CD4-positive, alpha-beta T cell treated with Interleukin-21 for 1 hour (primary cell): ENCODE results near the gene B3GLCT.

Experiments used
- DNase-seq: peaks from one replicate; pipeline ENCODE4 v3.0.0-alpha.2; 2020

B3GLCT gene

DNA sequence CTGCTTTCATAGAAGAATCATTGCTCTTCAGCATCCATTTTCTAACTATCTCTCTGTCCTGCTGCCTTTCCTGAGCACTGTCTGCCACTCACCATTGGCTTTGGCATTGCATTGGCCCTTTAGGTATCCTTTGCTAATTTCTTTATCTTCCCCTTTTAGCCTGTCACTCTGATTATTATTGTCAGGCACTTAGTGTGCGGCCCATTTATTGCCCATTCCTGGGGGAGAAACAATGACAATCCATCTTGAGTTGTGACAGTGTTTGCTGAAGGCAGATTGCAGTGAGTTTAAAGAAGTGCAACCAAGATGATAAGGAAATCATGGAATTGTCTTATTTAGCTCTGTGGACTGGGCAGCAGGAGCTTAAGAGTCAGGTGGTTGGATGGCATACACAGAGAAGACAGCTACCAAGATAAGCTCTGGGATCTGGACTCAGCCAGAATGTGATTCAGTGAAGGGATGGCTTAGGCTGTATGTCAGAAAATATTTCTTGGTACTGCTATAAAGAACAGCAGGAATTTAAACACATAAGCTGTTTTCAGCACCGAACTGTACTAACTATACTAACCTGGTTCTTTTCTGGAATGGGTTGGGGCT is 25.3 kb downstream of the B3GLCT start:
- no peak for DNase-seq

DNA sequence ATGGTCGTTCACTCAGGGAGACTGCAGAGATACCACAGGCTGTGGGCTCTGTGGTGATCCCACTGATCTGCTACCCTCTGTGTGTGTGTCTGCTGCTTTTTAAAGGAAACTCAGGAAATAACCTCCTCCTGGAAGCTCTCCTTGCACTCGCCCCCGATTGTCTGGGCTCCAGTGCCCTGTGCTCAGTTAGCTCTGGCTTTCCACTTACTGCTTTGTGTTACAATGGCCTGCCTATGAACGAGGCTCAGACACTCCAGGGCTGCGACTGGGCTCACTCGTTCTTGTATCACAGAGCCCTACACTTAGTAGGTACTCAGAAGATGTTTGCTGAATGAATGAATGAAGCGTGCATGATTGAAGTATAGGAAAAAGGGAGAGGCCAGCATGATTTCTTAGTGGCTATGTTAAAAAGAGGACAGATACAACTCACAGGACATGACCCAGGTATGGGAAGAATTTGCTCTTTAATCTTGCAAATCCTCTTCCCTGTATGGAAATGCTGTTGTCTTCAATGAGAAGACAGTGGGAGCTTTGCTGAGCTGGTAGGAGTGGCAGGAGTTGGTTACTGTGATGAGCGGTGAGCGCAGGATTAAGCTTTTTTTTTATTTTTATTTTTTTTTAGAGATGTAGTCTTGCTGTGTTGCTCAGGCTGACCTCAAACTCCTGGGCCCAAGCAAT is 26.4 kb downstream of the B3GLCT start:
- DNase-seq, result no peak

DNA sequence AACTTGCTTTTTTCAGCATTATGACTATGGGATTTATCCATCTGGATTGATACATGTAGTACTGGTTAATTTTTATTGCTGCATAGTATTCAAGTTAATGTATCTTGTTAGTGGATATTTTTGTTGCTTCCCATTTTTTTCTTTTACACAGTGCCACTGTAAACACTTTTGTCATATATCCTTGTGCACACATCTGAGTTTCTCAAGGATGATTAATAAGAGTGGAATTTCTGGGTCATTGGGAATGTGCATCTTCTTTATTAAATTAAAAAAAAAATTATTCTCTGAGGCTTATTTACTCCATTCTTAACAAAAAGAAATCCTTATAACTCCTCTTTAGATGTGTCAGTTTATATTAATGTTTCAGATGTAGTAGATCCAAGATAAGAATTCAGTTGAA is 27.3 kb downstream of the B3GLCT start:
- no peak for DNase-seq

DNA sequence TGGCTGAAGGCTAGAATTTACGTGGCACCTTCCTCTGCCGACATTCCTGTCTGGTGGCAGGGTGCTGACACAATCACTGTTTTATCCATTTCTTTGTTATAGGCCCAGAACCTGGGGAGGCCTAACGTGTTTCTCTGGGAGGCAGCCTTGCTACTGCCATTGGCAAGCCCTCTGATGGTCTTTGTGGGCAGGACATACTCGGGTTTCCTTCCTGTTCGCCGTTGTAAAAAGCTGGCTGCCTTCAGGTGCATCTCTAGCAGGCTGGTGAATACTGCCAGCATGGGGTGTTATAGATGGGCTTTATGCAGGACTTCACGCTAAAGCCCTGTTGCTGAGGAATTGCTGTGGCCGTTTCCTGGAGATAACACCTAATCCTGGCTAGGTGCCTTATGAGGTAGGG is 28.1 kb downstream of the B3GLCT start:
- DNase-seq, result no peak

DNA sequence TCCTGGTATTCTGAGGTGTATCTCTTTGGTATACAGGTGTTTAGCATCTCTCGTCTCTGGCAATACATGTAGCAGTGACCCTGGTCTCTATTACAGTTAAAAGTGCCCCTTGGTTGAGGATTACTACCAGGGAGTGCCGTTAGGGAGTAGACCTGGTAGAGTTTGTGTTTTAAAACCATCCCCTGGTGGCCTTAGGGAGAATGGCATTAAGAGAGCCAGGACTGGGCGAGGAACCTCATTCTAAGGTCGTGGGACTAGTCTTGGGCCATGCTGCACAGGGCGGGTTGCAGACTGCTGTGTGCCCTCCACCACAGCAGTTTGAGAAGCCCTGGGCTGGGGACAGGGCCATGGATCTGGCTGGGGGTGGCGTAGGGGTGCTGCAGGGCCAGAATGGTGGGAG is 35.0 kb downstream of the B3GLCT start:
- DNase-seq, result no peak

DNA sequence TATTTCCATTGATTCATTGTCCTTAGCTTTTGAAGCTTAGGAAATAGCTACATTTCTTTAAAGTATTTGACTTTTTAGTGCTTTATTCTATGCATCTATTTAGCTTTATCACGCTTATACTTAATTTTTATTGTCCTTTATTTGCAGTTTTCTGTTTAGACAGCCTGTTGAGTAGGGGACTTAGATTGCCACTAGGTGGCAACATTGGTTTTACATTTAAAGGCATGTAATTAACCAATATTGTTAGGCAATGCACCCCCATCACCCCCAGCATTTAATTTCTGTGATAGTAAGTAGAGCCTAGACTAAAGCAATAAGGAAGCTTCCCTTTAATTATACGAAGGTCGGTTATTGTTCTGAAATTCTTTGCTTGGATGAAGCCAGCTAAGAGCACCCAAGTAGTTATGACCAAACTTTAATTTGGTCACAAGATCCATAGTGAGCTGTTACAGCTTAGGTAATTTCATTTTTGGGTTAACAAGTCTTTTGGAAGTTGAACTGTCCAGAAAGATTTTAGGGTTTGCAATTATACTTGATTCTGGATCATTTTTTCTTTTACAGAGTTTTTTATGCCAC is 36.5 kb downstream of the B3GLCT start:
- DNase-seq, result peak; percentile 22

DNA sequence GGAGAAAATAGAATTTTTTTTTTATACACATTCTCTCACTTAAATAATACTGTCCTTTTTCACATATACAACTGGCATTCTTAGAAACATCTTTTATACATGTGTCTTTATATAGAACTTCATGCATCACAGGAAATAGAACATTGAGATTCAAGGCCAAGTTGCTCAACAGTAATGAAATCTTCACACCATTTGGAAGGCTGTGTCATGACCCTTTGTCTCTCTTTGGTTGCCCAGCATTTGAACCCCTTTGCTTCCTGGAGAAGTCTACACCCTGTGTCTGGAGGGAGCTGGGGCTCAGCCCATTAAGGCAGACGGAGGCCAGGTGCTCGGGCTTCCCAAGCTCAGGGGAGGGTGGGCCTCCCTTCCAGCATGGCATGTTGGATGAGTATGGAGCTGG is 41.1 kb downstream of the B3GLCT start:
- no peak for DNase-seq

DNA sequence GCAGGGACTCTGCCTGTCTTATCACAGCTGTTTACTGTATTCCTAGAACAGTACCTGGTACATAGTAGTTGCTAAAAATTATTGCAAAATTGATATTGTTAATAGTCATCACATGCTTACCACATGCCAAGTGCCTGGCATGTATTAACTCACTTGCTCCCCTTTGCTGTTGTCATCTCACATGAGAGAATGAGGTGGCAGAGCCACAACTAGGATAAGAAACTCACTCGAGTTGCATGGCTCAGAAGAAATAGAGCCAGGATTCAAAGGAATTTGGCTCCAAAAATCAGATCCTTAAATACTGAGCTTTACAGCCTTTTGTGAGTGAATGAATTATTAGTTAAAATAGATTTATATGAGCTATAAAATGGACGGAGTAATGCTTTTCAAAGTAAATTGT is 42.6 kb downstream of the B3GLCT start:
- no peak for DNase-seq

DNA sequence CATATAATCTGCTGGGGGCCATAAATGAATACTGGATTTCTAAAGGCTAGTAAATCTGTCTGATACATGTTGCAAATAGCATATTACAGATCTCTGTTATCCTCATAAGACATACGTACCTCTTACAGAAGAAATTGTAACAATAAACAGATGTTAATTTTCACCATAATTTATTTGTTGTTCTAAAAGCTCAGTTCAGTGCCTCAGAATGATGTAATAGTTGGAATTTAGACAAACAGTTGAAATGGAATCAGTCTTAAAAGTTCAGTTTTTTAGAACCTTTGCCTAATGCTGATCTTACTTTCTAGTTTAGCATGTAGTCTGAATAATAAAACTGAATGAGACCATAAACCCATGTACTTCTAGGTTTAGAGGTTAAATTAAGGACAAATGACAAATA is 43.1 kb downstream of the B3GLCT start:
- DNase-seq, result no peak

DNA sequence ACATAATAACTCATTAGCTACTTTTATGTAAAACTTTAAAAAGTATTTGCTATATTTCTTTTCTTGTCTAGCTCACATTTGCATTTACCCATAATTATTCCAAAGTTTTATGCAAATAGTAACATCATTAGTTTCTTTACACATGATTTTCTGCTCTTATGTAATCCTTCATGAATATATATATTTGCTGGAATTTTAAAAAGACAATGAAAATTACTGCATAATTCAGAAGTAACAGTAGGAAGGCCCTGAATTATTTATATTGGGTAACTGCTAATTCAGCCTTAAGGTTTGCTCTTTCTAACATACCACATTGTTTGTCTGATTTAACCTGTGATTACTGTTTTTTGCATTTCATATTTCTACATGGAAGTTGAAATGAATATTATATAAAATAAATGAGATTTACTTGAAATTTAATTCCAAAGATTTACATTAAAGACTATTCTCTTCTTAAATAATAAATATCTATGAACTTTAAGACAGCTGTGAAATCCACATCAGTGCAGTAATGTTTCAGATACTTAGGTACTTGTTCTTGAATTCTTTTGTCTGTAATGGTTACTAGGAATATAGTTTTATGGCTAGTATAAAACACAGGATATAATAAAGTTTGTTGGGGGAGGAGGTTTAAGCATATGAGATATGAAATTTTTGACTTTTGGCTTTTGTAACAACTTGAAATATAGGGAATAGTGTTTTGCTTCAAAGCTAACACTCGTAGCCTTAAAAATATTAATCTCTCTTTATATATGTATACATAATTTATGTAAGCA is 46.0 kb downstream of the B3GLCT start:
- DNase-seq, result no peak

DNA sequence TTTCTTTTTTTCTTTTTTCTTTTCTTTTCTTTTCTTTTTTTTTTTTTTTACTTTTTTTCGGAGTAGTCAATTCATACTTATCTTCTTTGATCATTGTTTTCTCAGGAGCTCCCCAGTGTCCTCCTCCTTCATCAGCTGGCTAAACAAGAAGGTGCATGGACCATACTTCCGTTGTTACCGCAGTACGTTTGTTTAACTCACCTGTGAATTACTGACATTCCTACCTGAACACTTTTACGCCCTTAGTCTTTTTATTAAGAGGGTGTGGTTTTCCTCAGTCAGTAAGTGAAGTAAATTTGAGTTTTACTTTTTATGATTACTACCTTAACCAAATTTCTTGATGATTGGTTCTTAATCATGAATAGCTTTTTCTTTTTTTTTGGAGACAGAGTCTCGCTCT is 47.1 kb downstream of the B3GLCT start:
- DNase-seq, result no peak

DNA sequence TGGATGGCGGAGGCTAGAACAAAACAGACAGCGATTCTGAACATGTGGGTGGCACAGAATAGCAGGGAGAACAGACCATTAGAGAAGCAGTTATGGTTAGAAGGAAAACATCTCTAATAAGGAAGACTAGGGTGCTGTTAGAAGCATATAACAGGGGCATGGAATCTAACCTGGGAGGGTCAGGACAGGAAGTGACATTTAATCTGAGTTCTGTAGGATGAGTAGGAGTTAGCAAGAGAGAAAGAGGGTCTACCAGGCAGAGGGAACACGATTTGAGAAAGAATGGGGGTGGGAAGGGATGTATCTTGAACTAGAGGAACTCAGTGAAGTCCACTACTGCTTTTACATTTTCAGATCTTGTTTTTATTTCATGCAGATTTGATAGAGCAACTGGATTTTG is 48.6 kb downstream of the B3GLCT start:
- DNase-seq, result no peak

DNA sequence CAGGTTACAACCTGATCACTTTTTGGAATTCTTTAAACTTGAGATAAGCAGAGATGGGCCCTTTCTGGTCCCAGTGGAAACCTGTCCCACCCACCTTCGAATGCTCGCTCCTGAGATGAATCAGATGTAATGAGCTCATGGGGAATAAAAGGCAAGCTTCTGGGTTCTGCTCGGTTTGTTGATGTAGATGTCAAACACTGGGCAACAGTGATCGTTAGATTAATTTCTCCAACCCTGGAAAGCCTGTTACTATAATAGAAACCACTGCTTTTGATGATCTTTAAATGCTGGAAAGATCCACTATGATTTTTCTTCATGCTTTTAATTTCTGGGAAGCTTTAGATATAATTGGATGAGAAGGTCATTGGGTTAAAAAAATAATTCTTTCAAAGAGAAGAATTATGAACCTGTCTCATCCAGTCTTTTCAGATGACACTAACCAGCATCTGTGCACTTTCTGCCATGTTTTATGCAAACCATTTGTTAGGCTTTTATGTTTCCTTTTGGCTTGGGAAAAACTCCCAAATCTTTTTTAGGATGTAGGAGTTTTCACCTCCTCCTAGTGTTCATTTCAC is 49.3 kb downstream of the B3GLCT start:
- DNase-seq, result no peak

DNA sequence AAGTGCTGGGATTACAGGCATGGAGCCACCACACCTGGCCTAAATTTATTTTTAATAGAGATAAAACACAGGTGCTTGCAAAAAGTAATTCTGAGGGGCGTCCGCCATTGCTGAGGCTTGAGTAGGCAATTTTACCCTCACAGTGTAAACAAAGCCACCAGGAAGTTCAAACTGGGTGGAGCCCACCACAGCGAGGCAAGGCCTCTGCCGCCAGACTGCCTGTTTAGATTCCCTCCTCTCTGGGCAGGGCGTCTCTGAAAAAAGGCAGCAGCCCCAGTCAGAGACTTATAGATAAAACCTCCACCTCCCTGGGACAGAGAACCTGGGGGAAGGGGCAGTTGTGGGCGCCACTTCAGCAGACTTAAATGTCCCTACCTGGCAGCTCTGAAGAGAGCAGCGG is 50.7 kb downstream of the B3GLCT start:
- no peak for DNase-seq

DNA sequence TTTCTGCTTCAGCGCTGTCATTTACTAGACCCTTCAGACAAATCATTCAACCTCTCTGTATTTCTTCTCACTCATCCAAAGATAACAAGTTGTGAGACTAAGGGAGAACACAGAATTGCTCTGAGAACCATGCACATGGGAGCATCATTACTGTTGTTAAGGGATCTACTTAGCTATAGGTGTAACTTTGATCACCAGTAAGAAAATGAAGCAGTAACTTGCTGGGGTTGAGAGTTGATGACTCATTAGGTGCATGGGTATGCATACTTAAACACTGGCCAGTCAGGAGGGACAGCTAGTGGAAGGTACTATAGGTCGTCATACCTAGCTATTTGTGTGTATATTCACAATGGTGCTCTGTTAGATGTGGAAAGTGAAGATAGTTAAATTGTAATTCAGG is 61.5 kb downstream of the B3GLCT start:
- no peak for DNase-seq

DNA sequence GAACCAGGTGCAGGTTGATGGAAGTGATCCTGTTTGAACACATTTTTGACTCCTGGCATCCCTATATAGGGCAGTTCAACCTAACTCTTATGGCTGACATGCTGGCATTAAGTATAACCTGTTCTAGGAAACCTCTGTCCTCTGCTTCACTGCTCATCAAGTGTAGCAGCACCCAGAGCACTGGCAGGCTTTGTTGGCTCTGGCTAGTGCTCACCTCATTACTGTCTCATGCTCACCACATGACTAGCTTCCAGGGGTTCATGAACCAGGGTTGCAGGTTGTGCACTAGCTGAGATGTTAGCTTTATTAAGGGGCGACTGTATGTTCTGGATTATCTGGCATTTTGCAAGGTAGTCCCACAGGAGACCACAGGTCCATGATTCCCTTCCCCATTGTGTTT is 63.6 kb downstream of the B3GLCT start:
- DNase-seq, result no peak

DNA sequence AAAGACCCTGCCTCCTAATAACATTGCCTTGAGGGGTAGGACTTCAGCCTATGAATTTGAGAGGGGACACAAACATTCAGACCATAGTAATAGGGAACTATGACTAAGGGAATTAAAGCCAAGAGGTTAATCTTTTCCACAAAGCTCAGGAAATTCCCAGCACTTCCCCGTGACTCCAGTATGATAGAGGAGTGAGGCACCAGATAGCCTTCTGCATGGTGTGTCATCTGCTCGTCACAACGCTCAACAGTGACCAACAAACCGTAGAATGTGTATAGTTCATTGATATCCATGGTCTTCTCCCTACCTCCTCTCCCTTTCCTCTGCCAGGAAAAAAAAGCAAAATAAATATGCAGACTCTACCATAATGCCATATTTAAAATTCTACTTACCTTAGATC is 64.4 kb downstream of the B3GLCT start:
- no peak for DNase-seq

DNA sequence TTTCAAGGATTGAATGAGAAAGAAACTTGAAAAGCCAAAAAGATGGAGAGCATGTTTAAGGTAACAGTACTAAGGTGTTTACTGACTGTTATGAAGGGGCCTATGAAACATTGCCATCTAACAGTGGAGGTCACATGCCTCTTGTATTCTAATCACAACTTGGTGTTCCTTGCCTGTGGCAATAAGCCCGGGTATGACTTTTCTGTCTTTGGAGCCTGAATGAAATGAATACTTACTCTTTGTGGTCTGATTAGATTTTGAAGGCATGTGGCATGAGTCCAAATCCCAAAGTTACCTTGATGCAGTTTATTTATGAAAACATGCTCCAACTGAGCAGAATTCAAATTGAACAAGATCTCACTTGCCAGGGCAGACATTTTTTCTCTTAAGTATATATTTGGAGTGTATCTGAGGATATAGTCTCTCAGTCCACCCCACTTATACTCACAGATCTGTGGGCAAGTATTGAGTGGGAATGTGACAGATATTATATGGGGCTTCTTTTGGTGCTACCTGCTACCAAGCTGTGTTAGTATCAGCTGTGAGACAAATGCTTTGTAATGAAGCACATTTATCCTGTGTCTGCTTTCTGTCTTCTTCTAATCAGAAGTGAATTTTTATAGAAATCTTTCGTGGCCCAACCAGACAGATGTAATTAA is 67.5 kb downstream of the B3GLCT start:
- DNase-seq, result no peak

DNA sequence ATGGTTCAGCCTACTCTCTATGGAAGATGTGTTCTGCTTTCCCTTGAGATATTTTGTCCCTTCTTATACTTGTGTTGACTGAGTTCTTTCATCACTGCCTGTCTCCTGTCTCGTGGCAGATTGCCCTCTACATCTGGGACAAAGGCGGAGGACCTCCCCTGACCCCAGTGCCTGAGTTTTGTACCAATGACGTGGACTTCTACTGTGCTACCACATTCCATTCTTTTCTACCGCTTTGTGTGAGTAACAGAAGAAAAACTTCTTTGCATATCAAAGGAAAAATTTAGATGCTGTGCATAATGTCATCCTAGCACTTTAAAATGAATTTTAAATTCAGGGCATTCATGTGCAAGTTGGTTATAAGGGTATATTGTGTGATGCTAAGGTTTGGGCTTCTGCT is 74.6 kb downstream of the B3GLCT start:
- DNase-seq, result no peak

DNA sequence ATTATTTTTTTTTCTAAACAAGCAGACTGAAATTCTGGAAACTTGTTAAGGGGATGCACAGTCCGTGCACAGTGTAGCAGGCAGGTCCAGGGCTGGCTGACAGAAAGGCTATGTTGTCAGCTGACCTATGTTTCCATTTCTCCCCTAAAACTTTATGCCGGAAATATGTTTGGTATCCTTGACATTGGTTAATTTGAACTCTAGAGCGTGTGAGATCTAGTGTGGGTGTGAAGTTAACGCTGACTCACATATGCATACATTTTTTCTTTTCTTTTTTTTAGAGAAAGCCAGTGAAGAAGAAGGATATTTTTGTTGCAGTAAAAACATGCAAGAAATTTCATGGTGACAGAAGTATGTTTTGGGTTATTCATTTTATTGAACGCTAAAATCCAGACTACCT is 76.6 kb downstream of the B3GLCT start:
- DNase-seq, result no peak

DNA sequence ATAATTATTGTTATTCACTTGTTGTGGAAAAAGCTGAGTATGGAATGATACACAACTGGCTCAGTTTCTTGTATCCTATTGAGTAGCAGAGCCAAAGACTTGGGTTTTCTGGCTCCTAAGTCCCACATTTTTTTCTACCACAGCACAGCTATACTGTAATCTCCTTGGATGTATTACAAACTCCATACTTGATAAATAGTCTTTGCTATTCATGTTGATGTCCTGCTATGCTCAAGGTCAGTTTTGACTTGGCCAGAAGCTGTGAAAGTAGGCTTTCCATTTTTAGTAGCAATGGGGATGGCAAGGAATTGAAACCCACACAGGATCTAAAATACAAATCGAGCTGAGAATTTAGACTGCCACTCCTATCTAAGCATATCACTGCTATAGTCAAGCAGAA is 79.1 kb downstream of the B3GLCT start:
- no peak for DNase-seq

DNA sequence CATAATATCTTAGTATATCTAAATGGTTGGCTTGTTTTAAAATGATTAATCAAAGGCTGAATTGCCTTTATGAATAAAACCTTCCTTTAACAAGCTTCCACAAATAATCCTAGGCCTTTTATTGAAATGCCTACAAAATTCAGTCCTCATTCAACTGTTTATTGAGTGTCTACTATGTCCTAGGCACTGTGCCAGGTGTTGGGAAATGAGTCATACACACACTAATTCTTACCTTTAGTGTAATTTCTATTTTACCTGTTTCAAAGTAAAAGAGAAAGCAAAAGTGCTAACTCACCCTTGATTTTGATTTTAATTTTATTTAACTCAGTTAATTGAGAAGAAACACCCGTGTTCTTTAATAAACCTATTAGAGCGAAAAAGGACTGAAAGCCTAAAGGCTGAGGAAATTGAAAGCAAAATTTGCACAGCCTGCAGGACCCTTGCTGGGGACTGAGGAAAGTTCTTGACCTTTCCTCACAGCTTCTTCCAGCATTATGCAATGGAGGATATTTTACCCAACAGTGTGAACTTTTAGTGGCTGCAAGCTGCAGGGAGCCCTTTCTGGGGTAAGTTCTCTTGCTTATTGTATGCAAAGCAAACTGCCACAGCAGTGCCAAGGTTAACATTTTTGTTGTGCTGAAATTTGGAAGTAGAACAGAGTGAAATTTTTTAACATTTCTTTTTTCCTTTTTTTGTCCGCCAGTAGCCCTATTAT is 83.1 kb downstream of the B3GLCT start:
- no peak for DNase-seq

DNA sequence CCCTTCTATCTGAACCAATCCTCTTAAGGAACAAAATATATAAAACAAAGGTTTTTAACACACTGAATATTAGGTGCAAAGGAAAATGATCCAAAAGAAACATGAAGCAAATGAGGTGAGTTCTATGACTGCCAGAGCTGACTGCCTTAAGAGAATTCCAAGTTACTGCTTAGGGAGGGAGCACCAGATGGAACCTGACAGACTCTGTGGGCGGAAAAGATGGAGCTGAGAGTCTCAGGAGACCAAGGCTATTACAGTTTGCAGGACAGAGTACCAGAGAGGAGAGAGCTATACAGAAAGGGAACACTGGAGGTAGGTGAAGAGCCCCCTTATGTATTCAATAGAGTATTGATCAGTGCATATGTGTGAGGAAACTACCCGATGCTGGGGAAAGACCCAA is 87.2 kb downstream of the B3GLCT start:
- no peak for DNase-seq
